Neural progenitor cell (in vitro differentiated cells): Measurements from ENCODE around the gene CDH23.

Experiments
- EZH2 ChIP-seq: fragments of 200-600 bp; sonication (generic); IDR thresholded peaks from 2 replicates; pipeline ENCODE4 v1.6.1; 2017; ENCODE audit warnings: antibody characterized with exemption, mild to moderate bottlenecking, moderate library complexity
- TF ChIP-seq, protein P1 (sequence below): fragments of 200-600 bp; sonication (generic); IDR thresholded peaks from 2 replicates; pipeline ENCODE4 v1.5.1; 2017; ENCODE audit warnings: antibody characterized with exemption, mild to moderate bottlenecking

DNA sequence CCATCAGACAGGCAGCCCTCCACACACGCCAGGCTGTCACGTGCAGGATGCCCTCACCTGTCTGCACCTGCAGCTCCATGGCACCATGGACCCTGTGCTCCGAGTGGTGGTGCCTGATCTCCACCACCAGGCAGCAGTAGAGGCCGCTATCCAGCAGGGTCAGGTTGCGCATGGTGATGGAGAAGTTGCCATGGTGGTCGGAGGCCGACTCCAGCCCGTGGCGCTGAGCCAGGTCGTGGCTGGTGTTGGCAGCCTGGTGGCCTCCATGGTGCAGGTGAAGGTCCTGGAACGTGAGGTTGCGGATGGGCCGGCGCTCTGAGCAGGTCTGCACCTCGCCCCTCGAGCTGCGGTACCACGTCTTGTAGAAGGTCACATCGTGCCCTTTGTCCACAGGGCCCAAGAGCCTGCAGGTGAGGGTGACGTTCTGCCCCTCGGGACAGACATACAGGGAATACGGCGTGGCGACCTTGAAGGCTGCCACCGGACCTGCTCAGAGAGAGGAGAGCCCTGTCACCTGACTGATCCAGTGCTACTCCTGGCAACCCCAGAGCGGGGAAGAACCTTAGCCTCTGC lies 364.9 kb downstream of the CDH23 start:
- TF ChIP-seq, protein P1, sequence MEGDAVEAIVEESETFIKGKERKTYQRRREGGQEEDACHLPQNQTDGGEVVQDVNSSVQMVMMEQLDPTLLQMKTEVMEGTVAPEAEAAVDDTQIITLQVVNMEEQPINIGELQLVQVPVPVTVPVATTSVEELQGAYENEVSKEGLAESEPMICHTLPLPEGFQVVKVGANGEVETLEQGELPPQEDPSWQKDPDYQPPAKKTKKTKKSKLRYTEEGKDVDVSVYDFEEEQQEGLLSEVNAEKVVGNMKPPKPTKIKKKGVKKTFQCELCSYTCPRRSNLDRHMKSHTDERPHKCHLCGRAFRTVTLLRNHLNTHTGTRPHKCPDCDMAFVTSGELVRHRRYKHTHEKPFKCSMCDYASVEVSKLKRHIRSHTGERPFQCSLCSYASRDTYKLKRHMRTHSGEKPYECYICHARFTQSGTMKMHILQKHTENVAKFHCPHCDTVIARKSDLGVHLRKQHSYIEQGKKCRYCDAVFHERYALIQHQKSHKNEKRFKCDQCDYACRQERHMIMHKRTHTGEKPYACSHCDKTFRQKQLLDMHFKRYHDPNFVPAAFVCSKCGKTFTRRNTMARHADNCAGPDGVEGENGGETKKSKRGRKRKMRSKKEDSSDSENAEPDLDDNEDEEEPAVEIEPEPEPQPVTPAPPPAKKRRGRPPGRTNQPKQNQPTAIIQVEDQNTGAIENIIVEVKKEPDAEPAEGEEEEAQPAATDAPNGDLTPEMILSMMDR = peak; percentile 28
- TF ChIP-seq EZH2 = no peak
